Ramos (cell line): ENCODE results near the gene MAP3K9.
"Not testable (repeated sequence)": the region's sequence is repeated elsewhere in the genome, so short reads cannot be mapped to it uniquely, and the experiment has no call there.

Experiments
- in situ Hi-C: fragments of 300-500 bp; cut with MboI; formaldehyde crosslinking; loops from one replicate; pipeline ENCODE4 v1.14.3; 2022; ENCODE audit warnings: low sequenced_read_pairs; ENCODE audit not compliant: unreplicated experiment

The MAP3K9 gene

GRCh38 chr14:70809225-70810219 lies at the start of gene MAP3K9:
TSS of gene MAP3K9 (minus strand) at chr14:70809513. CDS start at chr14:70809171, 342 bp downstream.
- in situ Hi-C loops = loop anchor here (10.0 kb wide), 1 partner anchor 185 kb away; no protein-coding TSS in a partner anchor

- in situ Hi-C loops = no loop called here
Measured at GRCh38 chr14:70858641-70859040, 49.3 kb upstream of the MAP3K9 start.

GRCh38 chr14:70857496-70857890 lies 48.2 kb upstream of the MAP3K9 start:
- in situ Hi-C loops = no loop called here

GRCh38 chr14:70856851-70857495 lies 47.7 kb upstream of the MAP3K9 start:
- in situ Hi-C loops = no loop called here

- in situ Hi-C loops = no loop called here
Measured at GRCh38 chr14:70855486-70855885, 46.2 kb upstream of the MAP3K9 start.

- in situ Hi-C loops = not testable (repeated sequence)
Measured at GRCh38 chr14:70853658-70854057, 44.3 kb upstream of the MAP3K9 start.

GRCh38 chr14:70847406-70848090 lies 38.2 kb upstream of the MAP3K9 start:
- in situ Hi-C loops = no loop called here

GRCh38 chr14:70845601-70846000 lies 36.3 kb upstream of the MAP3K9 start:
- in situ Hi-C loops = no loop called here

GRCh38 chr14:70842851-70843462 lies 33.6 kb upstream of the MAP3K9 start:
- in situ Hi-C loops = no loop called here

GRCh38 chr14:70838076-70838475 lies 28.8 kb upstream of the MAP3K9 start:
- in situ Hi-C loops = no loop called here

- in situ Hi-C loops = no loop called here
Measured at GRCh38 chr14:70836946-70837345, 27.6 kb upstream of the MAP3K9 start.

GRCh38 chr14:70833884-70834283 lies 24.6 kb upstream of the MAP3K9 start:
- in situ Hi-C loops = no loop called here

- in situ Hi-C loops = no loop called here
Measured at GRCh38 chr14:70832561-70833305, 23.4 kb upstream of the MAP3K9 start.

- in situ Hi-C loops = no loop called here
Measured at GRCh38 chr14:70830998-70831781, 21.9 kb upstream of the MAP3K9 start.

- in situ Hi-C loops = no loop called here
Measured at GRCh38 chr14:70828188-70828587, 18.9 kb upstream of the MAP3K9 start.

- in situ Hi-C loops = no loop called here
Measured at GRCh38 chr14:70827752-70828151, 18.4 kb upstream of the MAP3K9 start.

- in situ Hi-C loops = no loop called here
Measured at GRCh38 chr14:70827347-70827746, 18.0 kb upstream of the MAP3K9 start.

GRCh38 chr14:70823281-70823680 lies 14.0 kb upstream of the MAP3K9 start:
- in situ Hi-C loops = no loop called here
